HepG2 (cell line): ENCODE measurements around the gene SLC13A3. TPM values are rescaled to one million over a fixed set of nuclear protein-coding genes. Genes with fewer than 3 reads are reported as not detected.

ENCODE experiments used
- ASH2L ChIP-seq: fragments of 300-600, 200-600 bp; sonication (generic); IDR thresholded peaks from 2 replicates; pipeline ENCODE4 v1.7.0; 2017; ENCODE audit warnings: low read depth, mild to moderate bottlenecking, moderate library complexity, mixed read lengths, low read length; ENCODE audit not compliant: insufficient read length
- CEBPB ChIP-seq: IDR thresholded peaks from 2 replicates; pipeline ENCODE4 v1.6.1; 2011; ENCODE audit warnings: low read depth, low read length, improper control_type of control experiment, borderline replicate concordance
- GRHL1 ChIP-seq: sonication (generic); formaldehyde crosslinking; conservative IDR thresholded peaks from 2 replicates; pipeline ENCODE4 v1.8.0; 2022; ENCODE audit warnings: missing genetic modification reagents
- IRF9 ChIP-seq: sonication (generic); formaldehyde crosslinking; IDR thresholded peaks from 2 replicates; pipeline ENCODE4 v1.8.0; 2022; ENCODE audit warnings: missing genetic modification reagents, mild to moderate bottlenecking, borderline replicate concordance
- PHB2 ChIP-seq: fragments of 450-650 bp; IDR thresholded peaks from 2 replicates; pipeline ENCODE4 v1.6.1; 2018; ENCODE audit not compliant: partially characterized antibody
- POLR2AphosphoS2 ChIP-seq: IDR thresholded peaks from 2 replicates; pipeline ENCODE4 v1.6.1; 2011; ENCODE audit warnings: low read depth, low read length, improper control_type of control experiment
- RCOR2 ChIP-seq: IDR thresholded peaks from 2 replicates; pipeline ENCODE4 v1.6.1; 2016; ENCODE audit warnings: missing biosample characterization, missing genetic modification reagents
- ZNF124 ChIP-seq: sonication (generic); formaldehyde crosslinking; IDR thresholded peaks from 2 replicates; pipeline ENCODE4 v1.4.0; 2020; ENCODE audit warnings: missing genetic modification reagents
- ZNF670 ChIP-seq: sonication (generic); formaldehyde crosslinking; IDR thresholded peaks from 2 replicates; pipeline ENCODE4 v1.8.0; 2022; ENCODE audit warnings: mild to moderate bottlenecking, missing genetic modification reagents, borderline replicate concordance
- polyA plus RNA-seq, 8 experiments: library from polyadenylated mRNA; depleted of rRNA in 3 of 8; stranded (reverse) in 7 of 8; unstranded in 1 of 8; fragments of >200 nt; fragmentation: Illumina TruSeq in 4 of 8; extraction: Trizol in 4 of 8; gene quantifications; 2 replicates each; pipeline versions ENCODE4 v1.2.1 to v1.2.3, GENCODE V29; 2011 to 2016; ENCODE audit warnings: low read depth in 4 of 8, missing spikeins in 1 of 8, mixed read lengths in 1 of 8; ENCODE audit not compliant: insufficient read depth in 1 of 8
- total RNA-seq, 5 experiments: library from RNA; depleted of rRNA; stranded (reverse); fragments of >200 nt; fragmentation: Illumina TruSeq; extraction: Trizol; gene quantifications; 2 replicates each; pipeline ENCODE4 v1.2.3, GENCODE V29; 2016; ENCODE audit warnings: low read depth in 1 of 5
- TF ChIP-seq, protein P1 (sequence below): sonication (generic); formaldehyde crosslinking; IDR thresholded peaks from 2 replicates; pipeline ENCODE4 v1.4.0; 2020; ENCODE audit warnings: missing genetic modification reagents
- TF ChIP-seq, protein P2 (sequence below): sonication (generic); formaldehyde crosslinking; conservative IDR thresholded peaks from 2 replicates; pipeline ENCODE4 v1.8.0; 2022; ENCODE audit warnings: mild to moderate bottlenecking, moderate library complexity, missing genetic modification reagents
- TF ChIP-seq, protein P3 (sequence below): conservative IDR thresholded peaks from 2 replicates; pipeline ENCODE4 v1.6.1; 2018; ENCODE audit warnings: missing genetic modification reagents
- TF ChIP-seq, protein P4 (sequence below): sonication (generic); formaldehyde crosslinking; IDR thresholded peaks from 2 replicates; pipeline ENCODE4 v1.5.0; 2020; ENCODE audit warnings: mild to moderate bottlenecking, missing genetic modification reagents
- TF ChIP-seq, protein P5 (sequence below): sonication (generic); formaldehyde crosslinking; IDR thresholded peaks from 2 replicates; pipeline ENCODE4 v1.4.0; 2020; ENCODE audit warnings: missing genetic modification reagents, low read depth, mild to moderate bottlenecking, borderline replicate concordance

SLC13A3 gene
- total and polyA plus RNA-seq, 2 of the 13 experiments (the other 11 are each of a cell fraction or from before 2014, with no cell fraction given): 66.5 to 76.0 TPM

- TF ChIP-seq, protein P1, sequence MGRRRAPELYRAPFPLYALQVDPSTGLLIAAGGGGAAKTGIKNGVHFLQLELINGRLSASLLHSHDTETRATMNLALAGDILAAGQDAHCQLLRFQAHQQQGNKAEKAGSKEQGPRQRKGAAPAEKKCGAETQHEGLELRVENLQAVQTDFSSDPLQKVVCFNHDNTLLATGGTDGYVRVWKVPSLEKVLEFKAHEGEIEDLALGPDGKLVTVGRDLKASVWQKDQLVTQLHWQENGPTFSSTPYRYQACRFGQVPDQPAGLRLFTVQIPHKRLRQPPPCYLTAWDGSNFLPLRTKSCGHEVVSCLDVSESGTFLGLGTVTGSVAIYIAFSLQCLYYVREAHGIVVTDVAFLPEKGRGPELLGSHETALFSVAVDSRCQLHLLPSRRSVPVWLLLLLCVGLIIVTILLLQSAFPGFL (CRISPR knock-in tag): no peak
- peak; percentile 71 for TF ChIP-seq ASH2L
- no peak for TF ChIP-seq GRHL1
- peak; percentile 70; the same call in 1 of the 2 replicates for TF ChIP-seq CEBPB
- TF ChIP-seq, protein P2, sequence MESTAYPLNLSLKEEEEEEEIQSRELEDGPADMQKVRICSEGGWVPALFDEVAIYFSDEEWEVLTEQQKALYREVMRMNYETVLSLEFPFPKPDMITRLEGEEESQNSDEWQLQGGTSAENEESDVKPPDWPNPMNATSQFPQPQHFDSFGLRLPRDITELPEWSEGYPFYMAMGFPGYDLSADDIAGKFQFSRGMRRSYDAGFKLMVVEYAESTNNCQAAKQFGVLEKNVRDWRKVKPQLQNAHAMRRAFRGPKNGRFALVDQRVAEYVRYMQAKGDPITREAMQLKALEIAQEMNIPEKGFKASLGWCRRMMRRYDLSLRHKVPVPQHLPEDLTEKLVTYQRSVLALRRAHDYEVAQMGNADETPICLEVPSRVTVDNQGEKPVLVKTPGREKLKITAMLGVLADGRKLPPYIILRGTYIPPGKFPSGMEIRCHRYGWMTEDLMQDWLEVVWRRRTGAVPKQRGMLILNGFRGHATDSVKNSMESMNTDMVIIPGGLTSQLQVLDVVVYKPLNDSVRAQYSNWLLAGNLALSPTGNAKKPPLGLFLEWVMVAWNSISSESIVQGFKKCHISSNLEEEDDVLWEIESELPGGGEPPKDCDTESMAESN (CRISPR knock-in tag): peak; percentile 83
- no peak; the same call in 1 of the 2 replicates for TF ChIP-seq ZNF670 (CRISPR knock-in tag)
- TF ChIP-seq, protein P3, sequence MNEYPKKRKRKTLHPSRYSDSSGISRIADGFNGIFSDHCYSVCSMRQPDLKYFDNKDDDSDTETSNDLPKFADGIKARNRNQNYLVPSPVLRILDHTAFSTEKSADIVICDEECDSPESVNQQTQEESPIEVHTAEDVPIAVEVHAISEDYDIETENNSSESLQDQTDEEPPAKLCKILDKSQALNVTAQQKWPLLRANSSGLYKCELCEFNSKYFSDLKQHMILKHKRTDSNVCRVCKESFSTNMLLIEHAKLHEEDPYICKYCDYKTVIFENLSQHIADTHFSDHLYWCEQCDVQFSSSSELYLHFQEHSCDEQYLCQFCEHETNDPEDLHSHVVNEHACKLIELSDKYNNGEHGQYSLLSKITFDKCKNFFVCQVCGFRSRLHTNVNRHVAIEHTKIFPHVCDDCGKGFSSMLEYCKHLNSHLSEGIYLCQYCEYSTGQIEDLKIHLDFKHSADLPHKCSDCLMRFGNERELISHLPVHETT (CRISPR knock-in tag): peak; percentile 69; the same call in 1 of the 2 replicates
- TF ChIP-seq, protein P4, sequence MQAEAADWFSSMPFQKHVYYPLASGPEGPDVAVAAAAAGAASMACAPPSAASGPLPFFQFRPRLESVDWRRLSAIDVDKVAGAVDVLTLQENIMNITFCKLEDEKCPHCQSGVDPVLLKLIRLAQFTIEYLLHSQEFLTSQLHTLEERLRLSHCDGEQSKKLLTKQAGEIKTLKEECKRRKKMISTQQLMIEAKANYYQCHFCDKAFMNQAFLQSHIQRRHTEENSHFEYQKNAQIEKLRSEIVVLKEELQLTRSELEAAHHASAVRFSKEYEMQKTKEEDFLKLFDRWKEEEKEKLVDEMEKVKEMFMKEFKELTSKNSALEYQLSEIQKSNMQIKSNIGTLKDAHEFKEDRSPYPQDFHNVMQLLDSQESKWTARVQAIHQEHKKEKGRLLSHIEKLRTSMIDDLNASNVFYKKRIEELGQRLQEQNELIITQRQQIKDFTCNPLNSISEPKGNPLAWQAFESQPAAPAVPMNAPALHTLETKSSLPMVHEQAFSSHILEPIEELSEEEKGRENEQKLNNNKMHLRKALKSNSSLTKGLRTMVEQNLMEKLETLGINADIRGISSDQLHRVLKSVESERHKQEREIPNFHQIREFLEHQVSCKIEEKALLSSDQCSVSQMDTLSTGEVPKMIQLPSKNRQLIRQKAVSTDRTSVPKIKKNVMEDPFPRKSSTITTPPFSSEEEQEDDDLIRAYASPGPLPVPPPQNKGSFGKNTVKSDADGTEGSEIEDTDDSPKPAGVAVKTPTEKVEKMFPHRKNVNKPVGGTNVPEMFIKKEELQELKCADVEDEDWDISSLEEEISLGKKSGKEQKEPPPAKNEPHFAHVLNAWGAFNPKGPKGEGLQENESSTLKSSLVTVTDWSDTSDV (CRISPR knock-in tag): no peak; the same call in 1 of the 2 replicates
- TF ChIP-seq, protein P5, sequence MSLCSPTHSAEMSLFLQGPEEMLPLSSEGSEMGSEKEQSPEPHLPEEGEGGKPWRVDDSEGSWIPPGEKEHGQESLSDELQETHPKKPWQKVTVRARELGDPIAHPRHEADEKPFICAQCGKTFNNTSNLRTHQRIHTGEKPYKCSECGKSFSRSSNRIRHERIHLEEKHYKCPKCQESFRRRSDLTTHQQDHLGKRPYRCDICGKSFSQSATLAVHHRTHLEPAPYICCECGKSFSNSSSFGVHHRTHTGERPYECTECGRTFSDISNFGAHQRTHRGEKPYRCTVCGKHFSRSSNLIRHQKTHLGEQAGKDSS (CRISPR knock-in tag): peak; percentile 87; the same call in 1 of the 2 replicates
- no peak for TF ChIP-seq IRF9
- no peak for TF ChIP-seq POLR2AphosphoS2
- no peak for TF ChIP-seq PHB2
- peak; percentile 80 for TF ChIP-seq ZNF124 (CRISPR knock-in tag)
- TF ChIP-seq RCOR2 (CRISPR knock-in tag): peak; percentile 99
Observed at GRCh38 chr20:46670585-46671584, 19.6 kb upstream of the SLC13A3 start (continued).
